ENCODE data around the gene WDR48. TPM values are rescaled to one million over a fixed set of nuclear protein-coding genes. Genes with fewer than 3 reads are reported as not detected.

WDR48 gene
- total RNA-seq, 3 donors from 2014 or later: 32.8 to 48.9 (median 33.8) TPM

GRCh38 chr3:39062180-39062579 is 10.4 kb downstream of the WDR48 start:
- H3K4me1 ChIP-seq: no peaks in the 10 kb centered on the region
- H3K36me3 ChIP-seq: no peaks in the 10 kb centered on the region
- DNase-seq (ENCODE audit: low spot score in 2 of 2): no peak
- no peaks in the 10 kb centered on the region for H3K27me3 ChIP-seq
- H3K9me3 ChIP-seq: no peaks in the 10 kb centered on the region
- no peak overlapping the region for H3K4me3 ChIP-seq
- intact Hi-C loops (cut with DNase I; ENCODE audit: low total_unique reads): no loop called here
- no peak for TF ChIP-seq POLR2A (IDR thresholded peaks at IDR 0.05)
- no peak overlapping the region for H3K27ac ChIP-seq

- no peak for TF ChIP-seq CTCF (IDR thresholded peaks at IDR 0.05)
- no peak for TF ChIP-seq POLR2AphosphoS5 (IDR thresholded peaks at IDR 0.05)
- no peak for TF ChIP-seq POLR2A (IDR thresholded peaks at IDR 0.05)
- Histone ChIP-seq H3K27ac (no peak overlapping the region), H3K27me3 (no peaks in the 10 kb centered on the region), H3K9me3 (no peaks in the 10 kb centered on the region), H3K4me1 (no peaks in the 10 kb centered on the region), H3K36me3 (no peaks in the 10 kb centered on the region), H3K4me3 (no peak overlapping the region)
- no peak for DNase-seq (ENCODE audit: low spot score in 2 of 2)
- intact Hi-C loops (cut with DNase I; ENCODE audit: low total_unique reads): no loop called here
Measured at GRCh38 chr3:39063143-39063542, 11.3 kb downstream of the WDR48 start.

GRCh38 chr3:39064646-39065045 is 12.8 kb downstream of the WDR48 start:
- Histone ChIP-seq H3K27me3 (no peaks in the 10 kb centered on the region), H3K4me3 (no peak overlapping the region), H3K4me1 (no peaks in the 10 kb centered on the region), H3K27ac (no peak overlapping the region), H3K36me3 (no peaks in the 10 kb centered on the region), H3K9me3 (no peaks in the 10 kb centered on the region)
- intact Hi-C loops (cut with DNase I; ENCODE audit: low total_unique reads): no loop called here
- TF ChIP-seq POLR2A (IDR thresholded peaks at IDR 0.05): no peak
- DNase-seq (ENCODE audit: low spot score in 2 of 2): no peak

GRCh38 chr3:39065197-39065596 is 13.4 kb downstream of the WDR48 start:
- DNase-seq (ENCODE audit: low spot score in 2 of 2): no peak
- TF ChIP-seq POLR2AphosphoS5 (IDR thresholded peaks at IDR 0.05): no peak
- TF ChIP-seq CTCF (IDR thresholded peaks at IDR 0.05): no peak
- no peak for TF ChIP-seq POLR2A (IDR thresholded peaks at IDR 0.05)
- no peak overlapping the region for H3K4me3 ChIP-seq
- H3K27ac ChIP-seq: no peak overlapping the region
- no peaks in the 10 kb centered on the region for H3K36me3 ChIP-seq
- H3K4me1 ChIP-seq: no peaks in the 10 kb centered on the region
- intact Hi-C loops (cut with DNase I; ENCODE audit: low total_unique reads): no loop called here
- H3K27me3 ChIP-seq: no peaks in the 10 kb centered on the region
- H3K9me3 ChIP-seq: no peaks in the 10 kb centered on the region

- no peaks in the 10 kb centered on the region for H3K4me1 ChIP-seq
- no peaks in the 10 kb centered on the region for H3K27me3 ChIP-seq
- intact Hi-C loops (cut with DNase I; ENCODE audit: low total_unique reads): no loop called here
- no peaks in the 10 kb centered on the region for H3K36me3 ChIP-seq
- DNase-seq (ENCODE audit: low spot score in 2 of 2): no peak
- no peaks in the 10 kb centered on the region for H3K9me3 ChIP-seq
- TF ChIP-seq POLR2A (IDR thresholded peaks at IDR 0.05): no peak
- no peak for TF ChIP-seq CTCF (IDR thresholded peaks at IDR 0.05)
- TF ChIP-seq POLR2AphosphoS5 (IDR thresholded peaks at IDR 0.05): no peak
- no peak overlapping the region for H3K27ac ChIP-seq
- H3K4me3 ChIP-seq: no peak overlapping the region
Measured at GRCh38 chr3:39067286-39067685, 15.5 kb downstream of the WDR48 start.

GRCh38 chr3:39068556-39068955 is 16.7 kb downstream of the WDR48 start:
- no peak for TF ChIP-seq CTCF (IDR thresholded peaks at IDR 0.05)
- no peak for TF ChIP-seq POLR2A (IDR thresholded peaks at IDR 0.05)
- no peak for TF ChIP-seq POLR2AphosphoS5 (IDR thresholded peaks at IDR 0.05)
- DNase-seq (ENCODE audit: low spot score in 2 of 2): no peak
- no peak overlapping the region for H3K27ac ChIP-seq
- H3K4me3 ChIP-seq: no peak overlapping the region
- intact Hi-C loops (cut with DNase I; ENCODE audit: low total_unique reads): no loop called here
- no peaks in the 10 kb centered on the region for H3K36me3 ChIP-seq
- no peaks in the 10 kb centered on the region for H3K4me1 ChIP-seq
- H3K27me3 ChIP-seq: no peaks in the 10 kb centered on the region
- no peaks in the 10 kb centered on the region for H3K9me3 ChIP-seq
